ENCODE data around the gene AFDN. TPM values are rescaled to one million over a fixed set of nuclear protein-coding genes. Genes with fewer than 3 reads are reported as not detected.

The AFDN gene
- total and polyA plus RNA-seq, 2 experiments from 2014 or later, result 66.9 to 200 TPM

- Mint-ChIP-seq H3K4me1 (no peaks in the 10 kb centered on the region; the same call in 1 of the 3 replicates), H3K36me3 (ENCODE audit: low read depth) (peaks cover 49% of the 10 kb centered on the region), H3K27ac (no peak overlapping the region), H3K4me3 (no peak overlapping the region), H3K27me3 (ENCODE audit: insufficient read depth, low read depth, poor library complexity) (peaks cover 4% of the 10 kb centered on the region), H3K9me3 (no peaks in the 10 kb centered on the region)
- Histone ChIP-seq H3K4me2 (no peak overlapping the region), H3K27me3 (ENCODE audit: insufficient read depth) (no peaks in the 10 kb centered on the region), H4K20me1 (replicated peaks; ENCODE audit: insufficient read depth) (peaks cover under 1% of the 10 kb centered on the region), H3K4me1 (ENCODE audit: insufficient read depth) (no peaks in the 10 kb centered on the region), H3K4me3 (no peak overlapping the region), H3K27ac (ENCODE audit: low read depth) (no peak overlapping the region), H3F3A (replicated peaks; ENCODE audit: low read depth) (peaks cover 7% of the 10 kb centered on the region), H2AFZ (no peak overlapping the region), H3K9me2 (ENCODE audit: insufficient read depth) (no peaks in the 10 kb centered on the region), H3K79me2 (replicated peaks; ENCODE audit: insufficient read depth) (peaks cover 13% of the 10 kb centered on the region; the same call in 1 of the 2 replicates), H3K36me3 (ENCODE audit: insufficient read depth) (peaks cover 19% of the 10 kb centered on the region)
- ATAC-seq (no peak), DNase-seq (ENCODE audit: low spot score) (no peak)
- TF ChIP-seq EZH2phosphoT487 (IDR thresholded peaks at IDR 0.05; ENCODE audit: unreplicated experiment), result no peak
- no peak for TF ChIP-seq POLR2AphosphoS5 (IDR thresholded peaks at IDR 0.05; ENCODE audit: low read depth)
- no peak for TF ChIP-seq EZH2 (IDR thresholded peaks at IDR 0.05; ENCODE audit: low read depth, unreplicated experiment)
- TF ChIP-seq ZNF331 (CRISPR knock-in tag; IDR thresholded peaks at IDR 0.05; ENCODE audit: low read depth), result no peak
- TF ChIP-seq JUNB (IDR thresholded peaks at IDR 0.05; ENCODE audit: unreplicated experiment), result no peak
- no peak for TF ChIP-seq CTCF (conservative IDR thresholded peaks at IDR 0.05; ENCODE audit: low read depth in 2 of 2)
Measured at GRCh38 chr6:167963589-167964057, 136.9 kb downstream of the AFDN start.

- ATAC-seq, result no peak; the same call in 1 of the 3 replicates
- Mint-ChIP-seq H3K36me3 (ENCODE audit: low read depth) (peaks cover 66% of the 10 kb centered on the region), H3K4me3 (no peak overlapping the region)
Measured at GRCh38 chr6:167965592-167966539, 139.2 kb downstream of the AFDN start.

More at GRCh38 chr6:167965592-167966539, 139.2 kb downstream of the AFDN start:
- Histone ChIP-seq H3K27ac (ENCODE audit: low read depth) (no peak overlapping the region), H2AFZ (no peak overlapping the region), H3K9me2 (ENCODE audit: insufficient read depth) (no peaks in the 10 kb centered on the region), H3K79me2 (replicated peaks; ENCODE audit: insufficient read depth) (0 out of 2 replicates have a peak, but pooled peaks cover 3% of the 10 kb centered on the region), H3F3A (replicated peaks; ENCODE audit: low read depth) (peaks cover 7% of the 10 kb centered on the region), H3K4me1 (ENCODE audit: insufficient read depth) (no peaks in the 10 kb centered on the region), H3K4me3 (no peak overlapping the region), H3K36me3 (ENCODE audit: insufficient read depth) (peaks cover 37% of the 10 kb centered on the region), H4K20me1 (replicated peaks; ENCODE audit: insufficient read depth) (no peaks in the 10 kb centered on the region; the same call in none of the 2 replicates), H3K27me3 (ENCODE audit: insufficient read depth) (no peaks in the 10 kb centered on the region), H3K4me2 (no peak overlapping the region)
- H3K9me3 Mint-ChIP-seq, result no peaks in the 10 kb centered on the region
- DNase-seq (ENCODE audit: low spot score), result no peak
- H3K27ac Mint-ChIP-seq, result no peak overlapping the region
- H3K27me3 Mint-ChIP-seq (ENCODE audit: insufficient read depth, low read depth, poor library complexity), result peaks cover 4% of the 10 kb centered on the region
- H3K4me1 Mint-ChIP-seq, result no peaks in the 10 kb centered on the region; the same call in 1 of the 3 replicates
- TF ChIP-seq EZH2phosphoT487 (IDR thresholded peaks at IDR 0.05; ENCODE audit: unreplicated experiment), result no peak
- no peak for TF ChIP-seq EZH2 (IDR thresholded peaks at IDR 0.05; ENCODE audit: low read depth, unreplicated experiment)
- no peak for TF ChIP-seq NANOG (IDR thresholded peaks at IDR 0.05; ENCODE audit: borderline replicate concordance)
- TF ChIP-seq ETS1 (IDR thresholded peaks at IDR 0.05), result no peak
- no peak for TF ChIP-seq ZNF462 (CRISPR knock-in tag; IDR thresholded peaks at IDR 0.05)
- TF ChIP-seq ZNF331 (CRISPR knock-in tag; IDR thresholded peaks at IDR 0.05; ENCODE audit: low read depth), result no peak
